Measurements from ENCODE around the gene BSPH1. TPM values are rescaled to one million over a fixed set of nuclear protein-coding genes. Genes with fewer than 3 reads are reported as not detected.

The BSPH1 gene
- total and polyA plus RNA-seq, 11 donors: not detected

DNA sequence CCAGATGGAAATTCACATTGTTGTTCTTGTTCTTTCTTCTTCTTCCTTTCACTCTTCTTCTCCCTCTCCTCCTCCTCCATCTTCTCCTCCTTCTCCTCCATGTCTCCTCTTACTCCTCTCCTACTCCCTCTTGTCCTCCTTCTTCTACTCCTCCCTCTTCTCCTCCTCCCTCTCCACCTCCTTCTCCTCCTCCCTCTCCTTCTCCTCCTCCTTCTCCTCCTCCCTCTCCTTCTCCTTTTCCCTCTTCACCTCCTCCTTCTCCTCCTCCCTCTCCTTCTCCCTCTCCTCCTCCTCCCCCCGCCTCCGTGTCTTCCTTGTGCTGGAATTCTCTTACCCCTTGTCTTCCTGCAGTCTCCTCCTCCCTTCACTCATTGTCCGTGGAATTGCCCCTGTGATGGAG, 33.5 kb upstream of the BSPH1 start:
- Histone ChIP-seq H3K4me3 (no peak overlapping the region), H3K9me3 (no peaks in the 10 kb centered on the region), H3K4me1 (no peaks in the 10 kb centered on the region), H3K36me3 (no peaks in the 10 kb centered on the region), H3K27me3 (peaks cover 0 to 17% (median 0%) of the 10 kb centered on the region in 9 donors), H3K27ac (no peak overlapping the region)
- DNase-seq (no peak), ATAC-seq (no peak)
- 61 to 79% (median 71%) methylated on average over 3 of the region's 3 CpGs for WGBS, 4 donors
- intact Hi-C loops (cut with DNase I): no loop called here
- TF ChIP-seq, protein P1, sequence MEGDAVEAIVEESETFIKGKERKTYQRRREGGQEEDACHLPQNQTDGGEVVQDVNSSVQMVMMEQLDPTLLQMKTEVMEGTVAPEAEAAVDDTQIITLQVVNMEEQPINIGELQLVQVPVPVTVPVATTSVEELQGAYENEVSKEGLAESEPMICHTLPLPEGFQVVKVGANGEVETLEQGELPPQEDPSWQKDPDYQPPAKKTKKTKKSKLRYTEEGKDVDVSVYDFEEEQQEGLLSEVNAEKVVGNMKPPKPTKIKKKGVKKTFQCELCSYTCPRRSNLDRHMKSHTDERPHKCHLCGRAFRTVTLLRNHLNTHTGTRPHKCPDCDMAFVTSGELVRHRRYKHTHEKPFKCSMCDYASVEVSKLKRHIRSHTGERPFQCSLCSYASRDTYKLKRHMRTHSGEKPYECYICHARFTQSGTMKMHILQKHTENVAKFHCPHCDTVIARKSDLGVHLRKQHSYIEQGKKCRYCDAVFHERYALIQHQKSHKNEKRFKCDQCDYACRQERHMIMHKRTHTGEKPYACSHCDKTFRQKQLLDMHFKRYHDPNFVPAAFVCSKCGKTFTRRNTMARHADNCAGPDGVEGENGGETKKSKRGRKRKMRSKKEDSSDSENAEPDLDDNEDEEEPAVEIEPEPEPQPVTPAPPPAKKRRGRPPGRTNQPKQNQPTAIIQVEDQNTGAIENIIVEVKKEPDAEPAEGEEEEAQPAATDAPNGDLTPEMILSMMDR (IDR thresholded peaks at IDR 0.05): no peak
- TF ChIP-seq POLR2A (IDR thresholded peaks at IDR 0.05): no peak

DNA sequence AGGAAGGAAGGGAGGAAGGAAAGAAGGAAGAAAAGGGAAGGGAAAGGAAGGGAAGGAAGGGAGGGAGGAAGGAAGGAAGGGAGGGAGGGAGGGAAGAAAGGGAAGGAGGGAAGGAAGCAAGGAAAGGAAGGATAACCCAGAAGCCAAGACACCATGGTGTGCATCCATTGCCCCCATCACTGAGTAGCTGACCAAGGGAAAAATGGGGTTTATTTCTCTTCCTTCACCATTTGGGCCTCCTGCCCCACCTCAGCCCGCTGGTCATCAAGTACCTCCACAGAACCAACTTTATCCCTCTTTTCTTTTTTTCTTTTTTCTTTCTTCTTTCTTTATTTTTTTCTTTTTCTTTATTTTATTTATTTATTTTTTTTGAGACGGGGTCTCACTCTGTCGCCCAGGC, 31.5 kb upstream of the BSPH1 start:
- TF ChIP-seq POLR2A (IDR thresholded peaks at IDR 0.05): no peak
- ATAC-seq (no peak), DNase-seq (no peak)
- H3K27me3 ChIP-seq: peaks cover 0 to 9% (median 0%) of the 10 kb centered on the region in 9 donors
- no peaks in the 10 kb centered on the region for H3K9me3 ChIP-seq
- H3K27ac ChIP-seq: no peak overlapping the region
- H3K4me1 ChIP-seq: no peaks in the 10 kb centered on the region
- no peak overlapping the region for H3K4me3 ChIP-seq
- H3K36me3 ChIP-seq: no peaks in the 10 kb centered on the region
- intact Hi-C loops (cut with DNase I): no loop called here
- WGBS, 4 donors: 87 to 93% (median 92%) methylated on average over 3 of the region's 3 CpGs

DNA sequence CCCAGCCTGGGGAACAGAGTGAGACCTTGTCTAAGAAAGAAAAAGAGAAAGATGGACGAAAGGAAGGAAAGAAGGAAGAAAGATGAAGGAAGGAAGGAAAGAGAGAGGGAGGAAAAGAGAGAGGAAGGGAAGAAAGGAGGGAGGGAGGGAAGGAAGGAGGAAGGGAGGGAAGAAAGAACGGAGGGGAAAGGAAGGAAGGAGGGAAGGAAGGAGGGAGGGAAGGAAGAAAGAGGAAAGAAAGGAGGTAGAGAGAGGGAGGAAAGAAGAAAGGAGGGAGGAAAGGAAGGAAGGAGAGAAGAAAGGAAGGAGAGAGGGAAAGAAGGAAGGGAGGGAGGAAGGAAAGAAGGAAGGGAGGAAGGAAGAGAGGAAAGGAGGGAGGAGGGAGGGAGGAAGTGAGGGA, 31.0 kb upstream of the BSPH1 start:
- Histone ChIP-seq H3K9me3 (no peaks in the 10 kb centered on the region), H3K36me3 (no peaks in the 10 kb centered on the region), H3K4me1 (no peaks in the 10 kb centered on the region), H3K27me3 (peaks cover 0 to 9% (median 0%) of the 10 kb centered on the region in 9 donors), H3K4me3 (no peak overlapping the region), H3K27ac (no peak overlapping the region)
- intact Hi-C loops (cut with DNase I): no loop called here
- DNase-seq: no peak
- no peak for TF ChIP-seq POLR2A (IDR thresholded peaks at IDR 0.05)
- TF ChIP-seq, protein P1 (IDR thresholded peaks at IDR 0.05): no peak
- 57 to 64% (median 62%) methylated on average over 2 of the region's 2 CpGs for WGBS, 4 donors
- ATAC-seq: no peak

DNA sequence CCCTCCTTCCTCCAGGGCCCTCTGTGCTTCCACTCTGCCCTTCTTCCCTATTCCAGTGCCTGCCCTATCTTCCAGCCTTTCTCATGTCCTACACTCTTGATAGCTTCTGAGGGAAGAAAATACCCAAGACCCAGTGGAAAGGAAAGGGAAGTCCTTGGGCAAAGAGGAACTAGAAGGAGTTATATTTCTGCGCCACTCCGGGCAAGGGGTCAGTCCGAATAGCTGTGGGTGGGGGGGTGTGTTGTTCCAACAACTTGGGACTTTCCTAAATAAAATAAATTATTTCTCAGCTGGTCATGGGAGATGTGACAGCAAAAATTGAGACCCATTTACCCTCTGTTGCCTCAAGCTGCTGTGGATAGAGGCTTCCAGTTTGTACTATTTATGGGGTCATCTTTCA, 28.7 kb upstream of the BSPH1 start:
- Histone ChIP-seq H3K9me3 (peaks cover 0 to 2% (median 0%) of the 10 kb centered on the region in 12 donors), H3K27me3 (peaks cover 0 to 19% (median 0%) of the 10 kb centered on the region in 9 donors), H3K36me3 (no peaks in the 10 kb centered on the region), H3K4me3 (no peak overlapping the region), H3K4me1 (no peaks in the 10 kb centered on the region), H3K27ac (no peak overlapping the region)
- ATAC-seq: no peak
- 75 to 82% (median 77%) methylated on average over 3 of the region's 3 CpGs for WGBS, 4 donors
- TF ChIP-seq, protein P1 (IDR thresholded peaks at IDR 0.05): no peak
- TF ChIP-seq POLR2A (IDR thresholded peaks at IDR 0.05): no peak
- intact Hi-C loops (cut with DNase I): no loop called here
- DNase-seq: no peak

Data from heart left ventricle (tissue), 16 donors.